Stimulated activated CD4-positive, alpha-beta T cell treated with anti-CD3 and anti-CD28 coated beads, Interleukin-15, amount 100 ng/mL, for 48 hours (primary cell): Measurements from ENCODE around the gene KCNK2.

ENCODE experiments used
- DNase-seq, 2 donors: peaks; one replicate each; pipeline ENCODE4 v3.0.0-alpha.2; 2020; ENCODE audit warnings: low read depth in 2 of 2

Gene KCNK2, protein sequence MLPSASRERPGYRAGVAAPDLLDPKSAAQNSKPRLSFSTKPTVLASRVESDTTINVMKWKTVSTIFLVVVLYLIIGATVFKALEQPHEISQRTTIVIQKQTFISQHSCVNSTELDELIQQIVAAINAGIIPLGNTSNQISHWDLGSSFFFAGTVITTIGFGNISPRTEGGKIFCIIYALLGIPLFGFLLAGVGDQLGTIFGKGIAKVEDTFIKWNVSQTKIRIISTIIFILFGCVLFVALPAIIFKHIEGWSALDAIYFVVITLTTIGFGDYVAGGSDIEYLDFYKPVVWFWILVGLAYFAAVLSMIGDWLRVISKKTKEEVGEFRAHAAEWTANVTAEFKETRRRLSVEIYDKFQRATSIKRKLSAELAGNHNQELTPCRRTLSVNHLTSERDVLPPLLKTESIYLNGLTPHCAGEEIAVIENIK

DNA sequence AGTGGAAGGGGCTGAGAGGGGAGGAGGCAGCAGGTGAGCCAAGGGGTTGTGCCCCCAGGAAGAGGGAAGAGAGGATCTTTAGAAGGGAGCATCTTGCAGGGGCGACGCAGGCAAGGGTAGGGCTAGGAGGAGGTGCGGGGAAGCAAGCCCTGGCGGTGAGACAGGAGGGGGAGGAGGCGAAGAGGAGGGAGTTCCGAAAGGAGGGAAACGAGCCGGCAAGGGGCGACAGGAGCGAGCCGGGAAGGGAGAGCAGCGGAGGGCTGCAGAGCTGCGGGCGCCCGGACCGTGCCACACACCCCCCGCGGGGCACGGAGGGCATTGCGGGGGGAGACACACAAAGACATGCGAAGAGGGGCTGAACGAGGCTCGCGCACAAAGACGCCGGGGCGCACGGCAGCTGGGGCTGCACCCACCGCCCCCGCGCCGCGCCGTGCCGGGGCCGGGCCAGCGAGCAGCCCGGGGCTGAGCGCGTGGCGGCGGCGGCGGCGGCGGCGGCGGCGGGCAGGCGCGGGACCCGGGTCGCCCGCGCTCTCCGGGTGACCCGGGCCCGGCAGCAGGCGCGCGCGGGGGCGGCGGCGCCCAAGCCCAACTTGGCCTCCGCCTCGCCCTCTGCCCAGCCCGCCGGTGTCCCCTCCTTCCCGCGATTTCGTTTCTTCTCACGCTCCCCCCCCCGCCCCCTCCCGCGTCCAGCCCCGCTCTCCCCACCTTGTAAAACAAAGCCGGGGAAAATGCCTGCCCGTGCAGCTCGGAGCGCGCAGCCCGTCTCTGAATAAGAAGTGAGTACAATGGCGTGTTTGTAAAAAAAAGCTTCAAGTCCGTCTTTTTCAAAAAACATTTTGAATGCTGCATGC lies at the start of gene KCNK2:
TSS of gene KCNK2 (plus strand) at position 206 of the 851 bp plus-strand sequence. CDS start 649 bp downstream, outside the sequence.
- no peak for DNase-seq

DNA sequence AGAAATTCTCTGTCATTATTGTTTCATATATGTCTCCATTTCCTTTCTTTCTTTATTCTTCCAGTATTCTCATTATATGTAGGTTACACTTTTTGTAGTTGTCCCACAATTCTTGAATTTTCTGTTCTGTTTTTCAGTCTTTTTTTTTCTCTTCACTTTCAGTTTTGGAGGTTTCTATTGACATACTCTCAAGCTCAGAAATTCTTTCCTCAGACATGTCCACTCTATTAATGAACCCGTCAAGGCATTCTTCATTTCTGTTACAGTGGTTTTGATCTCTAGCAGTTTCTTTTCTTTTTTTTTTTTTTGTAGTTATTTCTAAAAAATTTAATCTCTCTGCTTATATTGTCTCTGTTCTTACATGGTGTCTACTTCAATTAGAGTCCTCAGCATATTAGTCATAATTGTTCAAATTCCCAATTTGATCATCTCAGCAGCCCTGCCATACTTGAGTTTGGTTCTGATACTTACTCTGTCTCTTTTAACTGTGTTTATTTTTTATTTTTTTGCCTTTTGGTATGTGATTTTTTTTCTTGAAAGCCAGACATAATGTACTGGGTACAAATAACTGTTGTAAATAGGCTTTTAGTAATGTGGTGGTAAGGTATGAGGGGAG lies 49.5 kb upstream of the KCNK2 start:
- no peak for DNase-seq

DNA sequence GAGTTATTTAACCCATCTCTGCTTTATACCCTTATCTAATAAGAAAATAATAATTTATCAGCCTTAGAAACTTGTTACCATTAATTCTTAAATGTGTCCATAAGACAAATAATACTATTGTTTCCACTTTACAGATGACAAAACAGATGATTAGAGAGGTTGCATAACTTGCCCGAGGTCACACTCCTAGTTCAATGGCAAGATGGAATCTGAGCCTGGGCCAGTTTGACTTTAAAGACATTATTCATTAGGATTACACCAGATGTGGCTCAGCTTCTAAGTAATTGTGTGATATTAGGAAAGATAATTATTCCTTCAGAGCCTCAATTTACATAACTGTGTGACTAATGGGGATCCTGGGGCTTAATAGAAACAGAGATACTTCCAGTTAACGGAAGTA lies 42.3 kb upstream of the KCNK2 start:
- no peak for DNase-seq

DNA sequence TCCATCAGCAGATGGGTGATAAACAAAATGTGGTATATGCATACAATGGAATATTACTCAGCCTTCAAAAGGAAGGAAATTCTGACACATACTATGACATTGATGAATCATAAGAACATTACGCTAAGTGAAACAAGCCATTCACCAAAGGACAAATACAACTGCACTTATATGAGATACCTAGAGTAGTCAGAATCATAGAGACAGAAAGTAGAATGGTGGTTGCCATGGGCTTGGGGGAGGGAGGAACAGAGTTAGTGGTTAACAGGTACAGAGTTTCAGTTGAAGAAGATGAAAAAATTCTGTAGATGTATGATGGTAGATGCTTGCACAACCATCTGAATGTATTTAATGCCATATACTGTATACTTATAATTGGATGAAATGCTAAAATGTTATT lies 39.1 kb upstream of the KCNK2 start:
- peak in 1 of 2 donors; percentile 1 for DNase-seq

DNA sequence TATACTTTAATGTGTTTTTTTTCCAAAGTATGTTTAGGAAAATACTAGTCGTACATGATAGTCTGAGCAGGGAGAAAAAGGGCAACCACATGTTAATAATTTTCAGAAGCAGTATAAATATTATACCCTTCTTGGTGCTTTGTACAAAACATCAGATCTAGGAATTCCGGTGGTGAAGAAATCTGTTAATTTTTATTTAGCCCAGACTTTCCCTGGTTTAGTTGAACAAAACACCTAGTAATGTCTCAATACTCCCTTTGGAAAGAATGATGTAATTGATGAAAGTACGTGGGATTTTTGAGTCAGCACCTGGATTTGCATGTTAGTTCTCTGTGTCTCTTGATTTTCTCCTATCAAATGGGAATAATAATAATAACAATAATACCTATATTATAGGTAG lies 38.4 kb upstream of the KCNK2 start:
- no peak for DNase-seq

DNA sequence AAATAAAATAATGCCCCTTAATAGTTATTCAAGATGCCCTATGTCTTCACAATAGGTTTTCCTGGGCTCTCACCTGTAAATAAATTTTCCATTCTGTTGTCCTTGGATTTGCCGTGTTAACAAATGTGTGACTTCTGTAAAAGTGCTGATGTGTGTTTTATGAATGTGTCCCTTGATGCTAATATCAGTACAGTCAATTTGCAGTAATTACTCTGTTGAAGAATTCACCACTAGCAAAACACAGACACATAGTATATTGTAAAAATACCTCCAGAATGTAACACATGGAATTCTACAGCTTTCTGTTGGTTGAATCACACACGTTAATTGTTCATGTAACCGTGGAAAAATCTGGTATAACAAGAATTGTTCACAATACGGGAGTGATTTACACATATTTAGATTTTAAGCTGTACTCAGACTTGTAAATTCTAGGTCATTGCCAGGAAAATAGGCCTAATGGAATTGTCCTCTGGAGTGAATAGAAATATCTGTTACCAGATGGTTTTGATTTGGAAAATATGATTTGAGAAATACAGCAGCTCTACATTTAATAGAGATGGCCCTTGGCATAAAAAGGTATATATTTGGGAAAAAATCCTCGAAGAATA lies 36.7 kb upstream of the KCNK2 start:
- DNase-seq: no peak

DNA sequence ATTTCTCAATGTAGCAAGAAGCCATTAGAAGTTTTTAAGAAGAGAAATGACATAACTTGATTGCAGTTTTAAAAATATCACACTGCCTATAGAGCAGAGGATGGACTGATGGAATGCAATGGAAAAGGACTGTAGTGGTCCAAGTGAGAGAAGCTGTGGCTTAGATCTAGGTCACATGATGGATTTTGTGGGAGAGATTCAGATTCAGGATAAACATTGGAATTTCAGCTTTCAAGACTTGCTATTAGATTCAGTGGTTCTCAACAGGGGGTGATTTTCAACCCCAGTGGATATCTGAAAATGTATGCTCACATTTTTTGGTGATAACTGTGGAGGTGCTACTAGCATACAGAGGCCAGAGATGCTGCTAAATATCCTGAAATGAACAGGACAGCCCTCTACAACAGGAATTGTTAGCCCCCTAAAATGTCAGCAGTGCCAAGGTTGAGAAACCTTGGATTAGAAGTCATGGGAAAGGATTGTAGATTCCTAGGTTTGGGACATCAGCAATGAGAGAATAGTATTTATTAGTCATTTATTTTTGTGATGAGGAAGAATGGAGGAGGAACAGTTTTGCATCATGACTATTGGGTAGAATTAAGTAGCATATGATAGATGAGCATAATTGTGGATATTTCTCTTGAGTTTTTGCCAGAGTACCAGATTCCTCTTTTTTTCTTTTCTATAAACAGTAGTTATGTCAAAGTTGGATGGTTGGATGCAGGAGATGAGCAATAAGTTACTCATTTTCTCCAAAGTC lies 30.1 kb upstream of the KCNK2 start:
- no peak for DNase-seq

DNA sequence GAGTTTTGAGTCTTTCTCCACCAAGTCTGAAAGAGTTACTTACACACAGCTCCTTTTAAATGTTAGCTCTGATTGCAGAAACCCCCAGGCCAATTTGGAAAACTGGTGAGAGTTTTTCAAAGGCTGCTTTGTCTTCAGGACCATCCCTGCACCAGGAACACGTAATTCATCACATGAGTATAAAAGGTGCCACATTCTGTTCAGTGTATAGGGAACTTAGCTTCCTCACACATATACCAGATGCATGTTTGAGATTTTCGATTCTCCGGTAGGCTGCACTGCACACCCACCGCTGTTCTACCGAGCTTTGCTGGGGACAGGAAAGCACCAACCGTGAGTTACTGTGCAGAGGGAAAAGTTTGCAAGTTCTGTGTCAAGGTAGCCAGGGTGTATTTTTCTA lies 28.3 kb upstream of the KCNK2 start:
- no peak for DNase-seq

DNA sequence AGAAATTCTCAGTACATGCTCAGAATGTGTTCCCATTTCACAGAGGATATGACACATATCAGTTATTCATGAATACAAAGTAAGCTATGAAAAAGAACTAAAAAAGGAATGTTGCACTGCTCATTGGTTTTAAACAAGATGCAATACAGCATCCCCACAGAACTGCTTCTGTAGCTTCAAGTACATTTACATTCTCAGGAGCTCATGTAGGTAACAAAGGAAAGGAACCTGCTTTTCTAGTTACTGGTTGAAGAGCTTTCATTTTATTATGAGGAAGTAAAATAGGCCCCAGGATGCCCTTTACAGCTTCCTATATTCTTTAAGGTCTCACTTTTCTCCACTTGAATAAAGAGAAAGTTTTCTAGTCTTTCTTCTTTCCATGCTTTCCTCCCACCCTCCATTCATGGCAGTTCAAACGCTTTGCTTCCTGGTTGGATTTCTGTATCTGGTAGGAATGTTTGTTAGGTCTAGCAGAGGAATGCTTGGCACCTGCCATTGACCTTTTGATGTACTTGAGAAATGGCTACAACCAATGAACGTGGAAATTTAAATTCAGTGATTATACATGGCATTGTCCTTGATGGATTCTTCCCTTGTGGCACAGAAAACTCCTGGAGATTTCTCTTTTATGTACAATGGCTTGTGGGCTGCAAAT lies 27.1 kb upstream of the KCNK2 start:
- DNase-seq: no peak

DNA sequence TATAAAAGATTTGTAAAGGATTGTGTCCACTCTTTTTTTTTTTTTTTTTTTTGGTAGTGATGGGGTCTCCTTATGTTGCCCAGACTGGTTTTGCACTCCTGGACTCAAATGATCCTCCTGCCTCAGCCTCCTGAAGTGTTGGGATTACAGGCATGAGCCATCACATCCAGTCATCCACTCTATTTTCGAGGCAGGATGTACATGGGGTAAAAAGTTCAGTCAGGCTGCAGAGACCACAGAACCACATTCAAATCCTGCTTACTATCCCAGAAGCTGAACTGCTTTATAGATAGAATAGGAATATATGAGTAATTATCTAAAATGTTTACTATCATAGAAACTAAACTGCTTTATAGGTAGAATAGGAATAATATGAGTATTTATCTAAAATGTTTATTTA lies 26.0 kb upstream of the KCNK2 start:
- DNase-seq: no peak

DNA sequence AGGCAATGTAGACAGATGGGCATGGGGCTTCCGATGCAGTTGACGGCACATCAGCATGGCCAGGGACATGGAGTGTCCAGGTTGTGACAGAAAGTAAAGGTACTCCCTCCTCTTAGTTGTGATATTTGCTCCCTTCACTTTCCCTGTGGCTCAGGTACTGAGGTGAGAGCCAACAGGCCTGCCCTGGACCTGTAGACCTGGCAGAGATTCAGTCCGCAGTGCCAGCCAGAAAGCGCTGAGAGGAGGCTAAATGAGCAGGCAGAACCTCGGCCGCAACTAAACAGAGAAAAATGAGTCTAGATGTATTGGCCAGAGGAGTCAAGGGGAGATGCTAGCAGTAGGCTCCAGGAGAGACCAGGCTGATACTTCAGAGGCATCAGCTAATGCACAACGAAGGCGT lies 22.6 kb upstream of the KCNK2 start:
- DNase-seq: no peak

DNA sequence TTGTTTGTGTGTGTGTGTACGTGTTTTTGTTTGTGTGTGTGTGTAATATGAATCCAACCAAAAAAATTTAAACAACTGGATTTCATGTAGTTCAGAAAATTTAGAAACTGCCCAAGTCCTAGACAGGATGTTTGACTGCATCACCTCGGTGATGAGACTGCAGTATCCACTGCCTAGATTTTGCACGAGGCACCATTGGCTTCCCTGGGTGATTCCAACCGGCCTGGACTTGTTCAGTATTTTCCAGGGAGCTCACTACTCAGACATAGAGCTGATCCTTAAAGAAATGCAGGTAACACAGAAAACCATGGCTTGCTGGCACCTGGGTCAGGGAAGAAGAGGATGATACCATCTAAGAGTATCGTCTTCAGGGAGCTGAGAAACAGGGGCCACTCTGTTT lies 18.2 kb upstream of the KCNK2 start:
- DNase-seq: no peak

DNA sequence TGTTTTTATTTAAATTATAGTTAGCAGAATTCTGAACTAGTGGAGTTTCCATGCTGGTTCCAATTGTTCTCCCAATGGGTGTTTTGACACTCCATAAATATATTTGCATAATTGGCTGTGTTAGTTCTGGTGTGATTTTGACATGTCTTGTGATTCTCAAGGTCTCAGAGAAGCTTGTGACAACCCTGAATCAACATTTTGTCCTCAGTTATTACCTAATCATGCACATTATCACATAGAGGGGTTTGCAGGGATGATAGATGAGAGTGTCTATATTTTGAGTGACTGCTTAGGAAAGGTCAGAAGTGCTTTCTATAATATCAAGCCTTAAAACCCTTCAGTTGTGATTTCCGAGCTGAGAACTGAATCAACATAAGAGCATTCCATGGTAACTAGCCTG lies 11.5 kb upstream of the KCNK2 start:
- no peak for DNase-seq

DNA sequence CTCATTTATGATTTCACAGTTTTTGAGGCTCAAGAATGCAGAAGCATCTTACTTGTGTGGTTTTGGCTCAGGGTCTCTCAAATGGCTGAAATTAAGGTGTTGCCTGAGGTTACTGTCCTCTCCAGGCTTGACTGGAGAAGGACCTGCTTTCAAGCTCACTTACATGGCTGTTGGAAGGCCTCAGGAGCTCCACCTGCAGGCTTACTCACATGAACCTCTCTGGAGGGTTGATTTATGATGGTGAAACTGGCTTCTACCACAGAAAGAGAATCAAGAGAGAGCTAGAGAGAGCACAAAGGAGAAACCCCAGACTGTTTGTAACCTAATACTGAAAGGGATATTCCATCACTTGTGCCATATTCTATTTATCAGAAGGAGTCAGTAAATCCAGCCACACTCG lies 6.2 kb upstream of the KCNK2 start:
- no peak for DNase-seq

DNA sequence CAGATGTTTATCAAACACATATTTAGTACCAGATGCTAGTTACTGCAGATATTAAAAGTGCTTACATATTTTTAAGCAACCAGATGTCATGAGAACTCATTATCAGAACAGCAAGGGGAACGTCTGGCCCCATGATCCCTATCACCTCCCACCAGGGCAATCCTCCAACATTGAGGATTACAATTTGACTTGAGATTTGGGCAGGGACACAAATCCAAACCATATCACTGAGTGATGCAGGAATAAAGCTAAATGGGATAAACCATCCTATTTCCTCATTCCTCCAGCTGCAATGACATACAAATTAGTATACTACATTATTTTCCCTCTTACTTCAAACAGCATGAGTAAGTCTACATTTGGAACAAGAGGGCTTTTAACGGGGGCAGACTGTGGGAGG lies 3.1 kb upstream of the KCNK2 start:
- DNase-seq: no peak

DNA sequence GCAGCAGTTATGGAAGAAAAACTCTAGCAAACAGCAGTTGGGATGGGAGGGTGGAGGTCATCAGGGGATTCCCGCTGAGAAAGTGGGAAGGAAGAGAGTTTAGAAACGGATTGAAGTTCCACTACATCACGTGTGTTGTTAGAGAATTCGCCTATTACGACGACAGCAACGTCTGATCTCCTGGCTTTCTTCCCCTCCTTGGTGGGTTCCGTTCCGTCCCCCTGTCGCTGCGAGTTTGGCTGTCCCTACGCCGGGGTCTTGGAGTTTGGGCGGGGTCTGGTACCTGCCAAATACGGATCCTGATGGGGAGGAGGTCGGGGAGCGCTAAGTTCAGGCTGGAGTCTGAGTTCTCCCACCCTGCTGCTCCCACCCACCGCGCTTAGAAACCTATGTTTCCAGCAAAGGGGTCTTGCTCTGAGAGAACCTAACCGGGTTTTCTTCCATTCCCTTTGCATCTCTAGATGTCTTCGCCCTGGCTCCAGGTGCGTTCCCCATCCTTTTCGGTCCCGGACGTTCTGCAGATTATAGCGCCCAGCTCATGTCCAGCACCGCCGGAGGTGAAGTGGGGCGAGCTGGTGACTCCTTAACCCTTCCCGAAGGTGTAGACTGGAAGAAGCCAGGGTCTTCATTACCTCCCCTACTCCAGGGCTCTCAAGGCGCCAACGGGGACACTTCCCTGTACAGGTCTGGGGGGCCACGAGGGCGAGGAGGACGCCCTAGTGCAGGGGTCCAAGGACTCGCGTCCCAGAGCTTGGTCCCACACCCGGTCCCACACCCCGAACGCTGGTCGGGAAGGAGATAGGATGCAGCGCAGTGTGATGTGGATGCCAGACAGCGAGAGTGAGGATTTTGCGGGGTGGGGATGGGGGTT lies 641 bp upstream of the KCNK2 start:
- no peak for DNase-seq

DNA sequence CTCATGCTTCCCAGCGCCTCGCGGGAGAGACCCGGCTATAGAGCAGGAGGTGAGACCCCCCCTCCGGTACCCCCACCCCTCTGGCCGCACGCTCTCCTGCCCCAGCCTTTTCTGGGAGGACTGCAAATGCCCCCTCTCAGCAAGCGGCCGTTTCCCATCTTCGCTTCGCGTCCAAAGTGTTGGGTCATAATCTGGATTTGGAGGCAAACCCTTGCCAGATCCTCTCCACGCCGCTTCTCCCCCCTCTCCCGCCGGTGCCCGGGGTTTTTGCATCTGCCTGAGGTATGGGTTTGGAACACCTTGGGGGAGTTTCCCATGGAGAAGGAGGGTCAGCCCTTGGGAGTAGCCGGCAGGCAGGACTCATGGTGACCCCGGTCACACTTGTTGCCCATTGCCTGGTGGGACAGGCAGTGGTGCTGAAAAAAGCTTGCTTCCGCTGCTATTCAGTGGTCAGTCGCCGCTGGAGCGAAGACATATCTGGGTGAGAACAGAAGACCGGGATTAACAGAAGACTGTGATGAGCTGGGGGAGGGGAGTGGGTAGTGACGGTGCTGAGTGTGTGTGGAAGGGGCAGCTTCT lies 935 bp downstream of the KCNK2 start:
- no peak for DNase-seq

DNA sequence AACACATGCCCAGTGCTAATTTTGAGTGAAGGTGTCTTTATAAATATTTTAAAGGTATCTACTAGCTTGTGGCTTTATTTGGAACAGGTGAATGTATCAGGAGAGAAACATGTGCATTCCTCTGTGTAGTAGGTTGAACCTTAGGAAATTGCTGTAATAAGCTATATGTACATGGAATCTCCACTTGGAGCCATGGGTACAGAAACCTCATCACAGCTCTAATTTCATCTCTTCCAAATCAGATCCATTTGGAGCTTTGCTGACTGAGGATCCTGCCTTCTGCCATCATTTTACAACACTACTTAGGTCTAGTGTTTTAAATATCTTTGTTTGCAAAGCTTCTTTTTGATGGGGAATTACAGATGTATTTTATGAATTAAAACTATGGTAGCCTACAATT lies 2.1 kb downstream of the KCNK2 start:
- no peak for DNase-seq

DNA sequence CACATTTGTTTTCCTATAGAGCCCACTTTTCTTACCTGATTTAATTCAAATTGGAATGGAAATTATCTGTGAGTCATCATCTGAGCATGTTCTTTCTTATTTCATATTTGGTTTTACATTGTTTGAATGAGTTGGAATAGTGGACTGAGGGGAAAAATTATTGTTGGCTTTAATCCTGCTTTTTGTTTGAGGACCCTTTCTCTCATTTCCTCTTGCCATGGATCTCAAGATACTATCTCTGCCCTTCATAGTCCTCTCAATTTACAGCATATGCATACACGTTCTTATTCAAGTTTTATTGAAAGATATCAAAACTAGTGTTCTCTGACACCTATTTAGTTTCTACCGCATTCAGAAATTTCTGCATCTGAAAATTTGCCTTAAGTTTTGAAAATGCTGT lies 5.1 kb downstream of the KCNK2 start:
- DNase-seq: no peak

DNA sequence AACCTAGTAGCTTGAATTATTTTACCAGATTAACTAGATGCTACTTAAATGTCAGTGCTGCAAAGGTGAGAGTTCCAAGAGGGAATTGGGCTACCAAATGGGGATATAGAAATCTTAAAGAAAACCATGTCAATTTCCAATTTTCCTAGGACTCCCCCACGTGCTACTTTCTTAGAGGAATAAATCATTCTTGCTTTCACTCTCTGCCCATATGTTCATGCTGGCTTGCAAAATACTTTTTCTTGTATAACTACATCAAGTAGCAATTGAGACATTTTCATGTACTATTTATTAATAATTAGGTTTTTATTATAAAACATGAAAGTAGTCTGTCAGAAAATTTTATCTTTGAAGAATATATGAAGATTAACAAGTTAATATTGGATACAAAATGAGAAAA lies 11.8 kb downstream of the KCNK2 start:
- no peak for DNase-seq
